HCT116 (cell line): ENCODE measurements around the gene SCN1A. TPM values are rescaled to one million over a fixed set of nuclear protein-coding genes. Genes with fewer than 3 reads are reported as not detected.

ENCODE experiments used
- ATAC-seq: fragments of 200-7000 bp; cut with Tn5 transposase; 2 replicates; pipeline ENCODE4 v1.9.1; 2020; ENCODE audit warnings: mild to moderate bottlenecking, moderate library complexity
- BruUV-seq: library from RNA; stranded (reverse); fragments of 400-500 nt; replicated peaks from 2 replicates; lab custom pipeline; 2021; lab: Mats Ljungman, UMichigan
- CTCF ChIA-PET: fragments of 300-600 bp; sonication (Branson Sonifier 250); formaldehyde crosslinking; loops from one replicate; lab custom pipeline; 2021; ENCODE audit warnings: antibody characterized with exemption; lab: Charles Lee
- POLR2A ChIA-PET: fragments of 300-600, 350-600 bp; sonication (Branson Sonifier 250); formaldehyde crosslinking; loops from one replicate; lab custom pipeline; 2021; ENCODE audit warnings: antibody characterized with exemption; lab: Charles Lee
- RAD21 ChIA-PET, 2 experiments: fragments of 300-600 bp; sonication (Branson Sonifier 250); formaldehyde crosslinking; loops; one replicate each; lab custom pipeline; 2023; ENCODE audit warnings: low total read pairs in 2 of 2; ENCODE audit not compliant: uncharacterized antibody in 2 of 2, unreplicated experiment in 2 of 2, low non-redundant PET in 1 of 2; lab: Charles Lee
- DNase-seq: peaks from one replicate; pipeline ENCODE4 v3.0.0-alpha.2; 2010; ENCODE audit warnings: low read depth, low spot score
- H2AFZ ChIP-seq: fragments of 200-600 bp; shearing (Covaris generic), sonication (generic); 2 replicates; pipeline ENCODE4 v1.6.1; 2017; ENCODE audit warnings: low read depth, mixed run types, mixed read lengths, antibody characterized with exemption, low read length; ENCODE audit not compliant: poor library complexity, severe bottlenecking
- H3K27ac ChIP-seq: 2 replicates; pipeline ENCODE4 v1.5.1; 2012; ENCODE audit warnings: low read depth, low read length
- H3K27me3 ChIP-seq: fragments of 200-600 bp; sonication (generic); 2 replicates; pipeline ENCODE4 v1.6.1; 2016; ENCODE audit warnings: mixed run types, low read length, mixed read lengths; ENCODE audit not compliant: insufficient read depth
- H3K36me3 ChIP-seq, 2 experiments: fragments of 200-500 bp in 1 of 2; fragments of 200-600 bp in 1 of 2; sonication (Bioruptor generic) in 1 of 2; sonication (generic) in 1 of 2; 2 replicates each; pipeline versions ENCODE4 v1.5.1 to v1.6.1; 2014 to 2016; ENCODE audit warnings: low read length in 2 of 2, inconsistent platforms in 1 of 2, mixed read lengths in 1 of 2, mixed run types in 1 of 2; ENCODE audit not compliant: insufficient read depth in 2 of 2, control insufficient read depth in 1 of 2
- H3K4me1 ChIP-seq, 2 experiments: fragments of 200-600 bp in 1 of 2; sonication (generic) in 1 of 2; 2 replicates each; pipeline versions ENCODE4 v1.5.1 to v1.6.1; 2012 to 2017; ENCODE audit warnings: low read length in 2 of 2, inconsistent platforms in 1 of 2, mild to moderate bottlenecking in 1 of 2, mixed read lengths in 1 of 2, mixed run types in 1 of 2, moderate library complexity in 1 of 2; ENCODE audit not compliant: insufficient read depth in 2 of 2, control insufficient read depth in 1 of 2
- H3K4me2 ChIP-seq: fragments of 200-600 bp; sonication (generic); 2 replicates; pipeline ENCODE4 v1.6.1; 2017; ENCODE audit warnings: mixed run types, low read length, mixed read lengths
- H3K4me3 ChIP-seq, 2 experiments: fragments of 200-600 bp in 1 of 2; sonication (generic) in 1 of 2; replicated peaks in 1 of 2; 2 replicates each; pipeline ENCODE4 v1.5.1; 2011 to 2016; ENCODE audit warnings: low read length in 2 of 2, control low read depth in 1 of 2, low read depth in 1 of 2, mild to moderate bottlenecking in 1 of 2, mixed read lengths in 1 of 2, mixed run types in 1 of 2
- H3K79me2 ChIP-seq: fragments of 200-600 bp; sonication (generic); 2 replicates; pipeline ENCODE4 v1.6.1; 2017; ENCODE audit warnings: mild to moderate bottlenecking, mixed run types, low read length, moderate library complexity, mixed read lengths; ENCODE audit not compliant: insufficient read depth
- H3K9ac ChIP-seq: fragments of 200-600 bp; sonication (generic); 2 replicates; pipeline ENCODE4 v1.6.1; 2016; ENCODE audit warnings: low read length, mixed read lengths
- H3K9me2 ChIP-seq: fragments of 200-600 bp; sonication (generic), shearing (Covaris generic); 2 replicates; pipeline ENCODE4 v1.6.1; 2017; ENCODE audit warnings: mixed run types, mild to moderate bottlenecking, moderate library complexity; ENCODE audit not compliant: insufficient read depth
- H3K9me3 ChIP-seq, 2 experiments: fragments of 200-500 bp in 1 of 2; fragments of 200-600 bp in 1 of 2; sonication (Bioruptor generic) in 1 of 2; sonication (generic) in 1 of 2; 2 replicates each; pipeline ENCODE4 v1.6.1; 2014 to 2017; ENCODE audit warnings: low read length in 2 of 2, mixed read lengths in 2 of 2, inconsistent platforms in 1 of 2, low read depth in 1 of 2, mild to moderate bottlenecking in 1 of 2, mixed run types in 1 of 2, moderate library complexity in 1 of 2; ENCODE audit not compliant: control insufficient read depth in 1 of 2, insufficient read depth in 1 of 2
- H4K20me1 ChIP-seq: fragments of 200-600 bp; sonication (generic), shearing (Covaris generic); 2 replicates; pipeline ENCODE4 v1.6.1; 2017; ENCODE audit warnings: mixed run types, mild to moderate bottlenecking, moderate library complexity; ENCODE audit not compliant: insufficient read depth
- CTCF ChIP-seq, 3 experiments: fragments of 200-600 bp in 1 of 3; sonication (generic) in 1 of 3; IDR thresholded peaks in 2 of 3; conservative IDR thresholded peaks in 1 of 3; 2 replicates each; pipeline ENCODE4 v1.5.1; 2012 to 2017; ENCODE audit warnings: low read depth in 2 of 3, low read length in 2 of 3, antibody characterized with exemption in 1 of 3, borderline replicate concordance in 1 of 3, control low read depth in 1 of 3, mild to moderate bottlenecking in 1 of 3, mixed read lengths in 1 of 3, mixed run types in 1 of 3, moderate library complexity in 1 of 3; ENCODE audit not compliant: insufficient read depth in 1 of 3
- ELF1 ChIP-seq: IDR thresholded peaks from 2 replicates; pipeline ENCODE4 v1.6.1; 2012; ENCODE audit warnings: low read depth, borderline replicate concordance
- EZH2 ChIP-seq: fragments of 200-600 bp; sonication (generic); IDR thresholded peaks from 2 replicates; pipeline ENCODE4 v1.6.1; 2017; ENCODE audit warnings: antibody characterized with exemption, mixed run types
- FOSL1 ChIP-seq: IDR thresholded peaks from 2 replicates; pipeline ENCODE4 v1.6.1; 2012; ENCODE audit warnings: low read depth
- MAX ChIP-seq: IDR thresholded peaks from 2 replicates; pipeline ENCODE4 v1.6.1; 2012
- POLR2A ChIP-seq: IDR thresholded peaks from 2 replicates; pipeline ENCODE4 v1.7.0; 2011; ENCODE audit warnings: borderline replicate concordance; ENCODE audit not compliant: insufficient read depth, insufficient read length; ENCODE audit errors: extremely low read depth
- TCF7L2 ChIP-seq: IDR thresholded peaks from 2 replicates; pipeline ENCODE4 v1.7.0; 2011; ENCODE audit warnings: borderline replicate concordance, inconsistent platforms; ENCODE audit not compliant: insufficient read depth, insufficient read length; ENCODE audit errors: extremely low read depth
- intact Hi-C: fragments of 100-400 bp; cut with micrococcal nuclease; formaldehyde crosslinking; loops from 2 replicates; pipeline ENCODE4 v1.10.0; 2022
- total RNA-seq: library from RNA; stranded (reverse); gene quantifications from one replicate; pipeline ENCODE4 v1.2.1, GENCODE V29; 2021; ENCODE audit not compliant: unreplicated experiment
- TF ChIP-seq, protein P1 (sequence below): IDR thresholded peaks from 2 replicates; pipeline ENCODE4 v1.6.1; 2012; ENCODE audit warnings: low read depth

Gene SCN1A
- total RNA-seq, 1 experiment from 2014 or later = not detected

GRCh38 chr2:166044853-166045483 is 82.9 kb downstream of the SCN1A start:
- H2AFZ ChIP-seq = no peak overlapping the region
- intact Hi-C loops = no loop called here
- peaks cover 36% of the 10 kb centered on the region for H3K27me3 ChIP-seq
- ATAC-seq = no peak
- no peaks in the 10 kb centered on the region for H3K79me2 ChIP-seq
- no peak overlapping the region for H3K9ac ChIP-seq
- RAD21 ChIA-PET = no interaction called here
- no TSS peak for BruUV-seq
- H3K9me2 ChIP-seq = no peaks in the 10 kb centered on the region
- H3K4me3 ChIP-seq = no peak overlapping the region
- POLR2A ChIA-PET = no interaction called here
- TF ChIP-seq ELF1 (no peak), FOSL1 (no peak)
- TF ChIP-seq, protein P1, sequence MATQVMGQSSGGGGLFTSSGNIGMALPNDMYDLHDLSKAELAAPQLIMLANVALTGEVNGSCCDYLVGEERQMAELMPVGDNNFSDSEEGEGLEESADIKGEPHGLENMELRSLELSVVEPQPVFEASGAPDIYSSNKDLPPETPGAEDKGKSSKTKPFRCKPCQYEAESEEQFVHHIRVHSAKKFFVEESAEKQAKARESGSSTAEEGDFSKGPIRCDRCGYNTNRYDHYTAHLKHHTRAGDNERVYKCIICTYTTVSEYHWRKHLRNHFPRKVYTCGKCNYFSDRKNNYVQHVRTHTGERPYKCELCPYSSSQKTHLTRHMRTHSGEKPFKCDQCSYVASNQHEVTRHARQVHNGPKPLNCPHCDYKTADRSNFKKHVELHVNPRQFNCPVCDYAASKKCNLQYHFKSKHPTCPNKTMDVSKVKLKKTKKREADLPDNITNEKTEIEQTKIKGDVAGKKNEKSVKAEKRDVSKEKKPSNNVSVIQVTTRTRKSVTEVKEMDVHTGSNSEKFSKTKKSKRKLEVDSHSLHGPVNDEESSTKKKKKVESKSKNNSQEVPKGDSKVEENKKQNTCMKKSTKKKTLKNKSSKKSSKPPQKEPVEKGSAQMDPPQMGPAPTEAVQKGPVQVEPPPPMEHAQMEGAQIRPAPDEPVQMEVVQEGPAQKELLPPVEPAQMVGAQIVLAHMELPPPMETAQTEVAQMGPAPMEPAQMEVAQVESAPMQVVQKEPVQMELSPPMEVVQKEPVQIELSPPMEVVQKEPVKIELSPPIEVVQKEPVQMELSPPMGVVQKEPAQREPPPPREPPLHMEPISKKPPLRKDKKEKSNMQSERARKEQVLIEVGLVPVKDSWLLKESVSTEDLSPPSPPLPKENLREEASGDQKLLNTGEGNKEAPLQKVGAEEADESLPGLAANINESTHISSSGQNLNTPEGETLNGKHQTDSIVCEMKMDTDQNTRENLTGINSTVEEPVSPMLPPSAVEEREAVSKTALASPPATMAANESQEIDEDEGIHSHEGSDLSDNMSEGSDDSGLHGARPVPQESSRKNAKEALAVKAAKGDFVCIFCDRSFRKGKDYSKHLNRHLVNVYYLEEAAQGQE = no peak
- TF ChIP-seq, all 23 proteins: peak for 0
- H3K27ac ChIP-seq = no peak overlapping the region
- no peaks in the 10 kb centered on the region for H3K36me3 ChIP-seq
- DNase-seq = no peak
- peaks cover 3% of the 10 kb centered on the region; the same call in 1 of the 2 replicates for H4K20me1 ChIP-seq
- CTCF ChIA-PET = no interaction called here
- no peaks in the 10 kb centered on the region for H3K9me3 ChIP-seq
- no peak overlapping the region for H3K4me2 ChIP-seq
- no peaks in the 10 kb centered on the region for H3K4me1 ChIP-seq

- H3K4me1 ChIP-seq = no peaks in the 10 kb centered on the region
- no peaks in the 10 kb centered on the region for H3K9me2 ChIP-seq
- no peaks in the 10 kb centered on the region for H3K9me3 ChIP-seq
- no TSS peak for BruUV-seq
- RAD21 ChIA-PET = no interaction called here
- no peak overlapping the region for H3K27ac ChIP-seq
- peaks cover 36% of the 10 kb centered on the region for H3K27me3 ChIP-seq
- DNase-seq (no peak), ATAC-seq (no peak)
- H3K79me2 ChIP-seq = no peaks in the 10 kb centered on the region
- CTCF ChIA-PET = no interaction called here
- POLR2A ChIA-PET = no interaction called here
- no peak overlapping the region for H3K4me2 ChIP-seq
- no peak overlapping the region for H3K4me3 ChIP-seq
- H3K36me3 ChIP-seq = no peaks in the 10 kb centered on the region
- H3K9ac ChIP-seq = no peak overlapping the region
- intact Hi-C loops = no loop called here
- no peak overlapping the region for H2AFZ ChIP-seq
- peaks cover 3% of the 10 kb centered on the region; the same call in 1 of the 2 replicates for H4K20me1 ChIP-seq
- TF ChIP-seq MAX = no peak
- no peak for TF ChIP-seq CTCF (IDR thresholded peaks at IDR 0.05 in 2 of 3, conservative IDR thresholded peaks at IDR 0.05 in 1 of 3; ENCODE audit: borderline replicate concordance in 1 of 3, insufficient read depth in 1 of 3, low read depth in 2 of 3, low read length in 2 of 3)
- TF ChIP-seq POLR2A = no peak
- TF ChIP-seq EZH2 = no peak
- TF ChIP-seq TCF7L2 = no peak
Measured at GRCh38 chr2:166042768-166043390, 84.9 kb downstream of the SCN1A start.
